Measurements from ENCODE around the gene CD19.

DNA sequence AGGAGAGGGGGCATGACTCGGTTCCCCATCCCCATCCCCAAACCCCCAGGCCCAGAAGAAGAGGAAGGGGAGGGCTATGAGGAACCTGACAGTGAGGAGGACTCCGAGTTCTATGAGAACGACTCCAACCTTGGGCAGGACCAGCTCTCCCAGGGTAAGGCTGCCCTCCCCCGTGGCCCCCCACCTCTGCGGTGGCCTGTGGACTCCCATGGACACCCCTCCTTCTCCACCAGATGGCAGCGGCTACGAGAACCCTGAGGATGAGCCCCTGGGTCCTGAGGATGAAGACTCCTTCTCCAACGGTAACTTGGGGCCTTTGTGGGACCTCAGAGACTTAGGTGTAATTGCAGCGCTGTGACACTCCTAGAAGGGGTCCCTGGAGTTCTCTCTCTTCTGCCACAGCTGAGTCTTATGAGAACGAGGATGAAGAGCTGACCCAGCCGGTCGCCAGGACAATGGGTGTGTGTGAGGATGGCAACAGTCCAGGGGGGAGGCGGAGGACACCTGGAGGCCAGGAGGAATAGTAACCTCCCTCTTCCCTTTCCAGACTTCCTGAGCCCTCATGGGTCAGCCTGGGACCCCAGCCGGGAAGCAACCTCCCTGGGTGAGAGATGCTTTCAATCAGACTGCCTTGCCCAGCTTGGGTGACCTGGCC, 5.6 kb downstream of the CD19 start:
- no peak for TF ChIP-seq POLR2AphosphoS5 (IDR thresholded peaks at IDR 0.05)
- TF ChIP-seq, protein P1, sequence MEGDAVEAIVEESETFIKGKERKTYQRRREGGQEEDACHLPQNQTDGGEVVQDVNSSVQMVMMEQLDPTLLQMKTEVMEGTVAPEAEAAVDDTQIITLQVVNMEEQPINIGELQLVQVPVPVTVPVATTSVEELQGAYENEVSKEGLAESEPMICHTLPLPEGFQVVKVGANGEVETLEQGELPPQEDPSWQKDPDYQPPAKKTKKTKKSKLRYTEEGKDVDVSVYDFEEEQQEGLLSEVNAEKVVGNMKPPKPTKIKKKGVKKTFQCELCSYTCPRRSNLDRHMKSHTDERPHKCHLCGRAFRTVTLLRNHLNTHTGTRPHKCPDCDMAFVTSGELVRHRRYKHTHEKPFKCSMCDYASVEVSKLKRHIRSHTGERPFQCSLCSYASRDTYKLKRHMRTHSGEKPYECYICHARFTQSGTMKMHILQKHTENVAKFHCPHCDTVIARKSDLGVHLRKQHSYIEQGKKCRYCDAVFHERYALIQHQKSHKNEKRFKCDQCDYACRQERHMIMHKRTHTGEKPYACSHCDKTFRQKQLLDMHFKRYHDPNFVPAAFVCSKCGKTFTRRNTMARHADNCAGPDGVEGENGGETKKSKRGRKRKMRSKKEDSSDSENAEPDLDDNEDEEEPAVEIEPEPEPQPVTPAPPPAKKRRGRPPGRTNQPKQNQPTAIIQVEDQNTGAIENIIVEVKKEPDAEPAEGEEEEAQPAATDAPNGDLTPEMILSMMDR (IDR thresholded peaks at IDR 0.05), result no peak
- TF ChIP-seq POLR2A (IDR thresholded peaks at IDR 0.05), result no peak
